ENCODE data around the gene THSD7A. TPM values are rescaled to one million over a fixed set of nuclear protein-coding genes. Genes with fewer than 3 reads are reported as not detected.
A peak's percentile ranks its signal among the peaks of the same experiment; 100 is the strongest.

The THSD7A gene
- total RNA-seq, 1 experiment from 2014 or later, result 0.68 TPM

DNA sequence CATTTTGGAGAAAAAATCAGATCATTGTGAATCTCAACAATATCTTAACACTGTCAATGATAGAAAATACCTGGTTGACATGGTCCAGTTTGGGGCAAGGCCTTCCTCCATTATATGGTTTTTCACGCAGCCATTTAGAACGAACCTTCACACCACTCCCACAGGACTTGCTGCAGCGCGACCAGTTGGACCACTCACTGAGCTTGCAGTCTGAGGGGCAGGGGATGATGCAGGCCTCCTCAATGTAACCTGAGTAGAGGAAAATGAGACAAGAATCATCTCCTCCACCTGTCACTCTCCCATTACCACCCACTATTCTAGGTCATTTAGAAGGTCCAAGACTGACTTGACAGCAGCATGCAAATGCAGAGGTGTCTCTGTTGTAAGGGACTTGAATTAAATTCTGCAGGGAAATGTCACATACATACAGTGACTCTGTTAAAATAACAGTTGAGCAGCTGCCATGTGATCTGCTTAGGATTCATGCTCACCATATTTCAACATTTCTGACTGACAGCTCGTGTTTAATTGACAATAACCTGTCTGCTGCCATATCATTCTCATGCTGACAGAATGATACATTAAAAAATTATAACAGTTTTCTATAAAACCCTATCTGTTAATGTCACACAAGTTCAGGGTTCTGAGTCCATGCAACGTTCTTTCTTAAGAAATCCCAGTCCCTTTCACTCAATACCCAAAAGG is 403.0 kb downstream of the THSD7A start:
- Mint-ChIP-seq H3K36me3 (no peaks in the 10 kb centered on the region), H3K27me3 (ENCODE audit: low read depth) (no peaks in the 10 kb centered on the region), H3K4me3 (no peak overlapping the region), H3K9me3 (no peaks in the 10 kb centered on the region), H3K4me1 (peaks cover 12% of the 10 kb centered on the region), H3K27ac (no peak overlapping the region)
- TF ChIP-seq, protein P1, sequence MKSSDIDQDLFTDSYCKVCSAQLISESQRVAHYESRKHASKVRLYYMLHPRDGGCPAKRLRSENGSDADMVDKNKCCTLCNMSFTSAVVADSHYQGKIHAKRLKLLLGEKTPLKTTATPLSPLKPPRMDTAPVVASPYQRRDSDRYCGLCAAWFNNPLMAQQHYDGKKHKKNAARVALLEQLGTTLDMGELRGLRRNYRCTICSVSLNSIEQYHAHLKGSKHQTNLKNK (CRISPR knock-in tag; IDR thresholded peaks at IDR 0.05), result no peak
- TF ChIP-seq ZNF423 (CRISPR knock-in tag; IDR thresholded peaks at IDR 0.05) (no peak), ZNF232 (CRISPR knock-in tag; IDR thresholded peaks at IDR 0.05) (no peak), ZNF138 (CRISPR knock-in tag; conservative IDR thresholded peaks at IDR 0.05) (no peak), MLX (CRISPR knock-in tag; IDR thresholded peaks at IDR 0.05) (no peak), EMX1 (CRISPR knock-in tag; IDR thresholded peaks at IDR 0.05) (no peak), OVOL2 (CRISPR knock-in tag; IDR thresholded peaks at IDR 0.05; ENCODE audit: borderline replicate concordance) (no peak), NR2C2 (CRISPR knock-in tag; IDR thresholded peaks at IDR 0.05) (no peak), ZNF263 (CRISPR knock-in tag; IDR thresholded peaks at IDR 0.05; ENCODE audit: low read depth) (no peak), ZNF219 (CRISPR knock-in tag; IDR thresholded peaks at IDR 0.05; ENCODE audit: borderline replicate concordance) (no peak), ZNF281 (CRISPR knock-in tag; IDR thresholded peaks at IDR 0.05) (no peak), ZNF317 (CRISPR knock-in tag; IDR thresholded peaks at IDR 0.05; ENCODE audit: borderline replicate concordance, low read depth) (no peak), SMAD4 (CRISPR knock-in tag; IDR thresholded peaks at IDR 0.05) (no peak), FOXK1 (CRISPR knock-in tag; IDR thresholded peaks at IDR 0.05) (no peak), FOXP4 (CRISPR knock-in tag; IDR thresholded peaks at IDR 0.05) (no peak), NR1H2 (CRISPR knock-in tag; IDR thresholded peaks at IDR 0.05) (no peak), ZNF532 (CRISPR knock-in tag; IDR thresholded peaks at IDR 0.05; ENCODE audit: borderline replicate concordance) (no peak)
- TF ChIP-seq, protein P2, sequence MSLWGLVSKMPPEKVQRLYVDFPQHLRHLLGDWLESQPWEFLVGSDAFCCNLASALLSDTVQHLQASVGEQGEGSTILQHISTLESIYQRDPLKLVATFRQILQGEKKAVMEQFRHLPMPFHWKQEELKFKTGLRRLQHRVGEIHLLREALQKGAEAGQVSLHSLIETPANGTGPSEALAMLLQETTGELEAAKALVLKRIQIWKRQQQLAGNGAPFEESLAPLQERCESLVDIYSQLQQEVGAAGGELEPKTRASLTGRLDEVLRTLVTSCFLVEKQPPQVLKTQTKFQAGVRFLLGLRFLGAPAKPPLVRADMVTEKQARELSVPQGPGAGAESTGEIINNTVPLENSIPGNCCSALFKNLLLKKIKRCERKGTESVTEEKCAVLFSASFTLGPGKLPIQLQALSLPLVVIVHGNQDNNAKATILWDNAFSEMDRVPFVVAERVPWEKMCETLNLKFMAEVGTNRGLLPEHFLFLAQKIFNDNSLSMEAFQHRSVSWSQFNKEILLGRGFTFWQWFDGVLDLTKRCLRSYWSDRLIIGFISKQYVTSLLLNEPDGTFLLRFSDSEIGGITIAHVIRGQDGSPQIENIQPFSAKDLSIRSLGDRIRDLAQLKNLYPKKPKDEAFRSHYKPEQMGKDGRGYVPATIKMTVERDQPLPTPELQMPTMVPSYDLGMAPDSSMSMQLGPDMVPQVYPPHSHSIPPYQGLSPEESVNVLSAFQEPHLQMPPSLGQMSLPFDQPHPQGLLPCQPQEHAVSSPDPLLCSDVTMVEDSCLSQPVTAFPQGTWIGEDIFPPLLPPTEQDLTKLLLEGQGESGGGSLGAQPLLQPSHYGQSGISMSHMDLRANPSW (CRISPR knock-in tag; conservative IDR thresholded peaks at IDR 0.05; ENCODE audit: low read depth), result no peak
- ATAC-seq (peak; percentile 85), DNase-seq (ENCODE audit: low spot score) (peak; percentile 14)
- ChIA-PET POLR2A (no interaction called here), CTCF (interaction anchor here (1.2 kb wide), 2 partner anchors 55 to 403 kb away, joined by 3 to 4 read pairs; partner anchors contain the start of gene THSD7A)
